ENCODE data around the gene MPP4. TPM values are rescaled to one million over a fixed set of nuclear protein-coding genes. Genes with fewer than 3 reads are reported as not detected.

The MPP4 gene
- total and polyA plus RNA-seq, 2 of the 13 experiments (the other 11 are each of a cell fraction or from before 2014, with no cell fraction given): not detected

DNA sequence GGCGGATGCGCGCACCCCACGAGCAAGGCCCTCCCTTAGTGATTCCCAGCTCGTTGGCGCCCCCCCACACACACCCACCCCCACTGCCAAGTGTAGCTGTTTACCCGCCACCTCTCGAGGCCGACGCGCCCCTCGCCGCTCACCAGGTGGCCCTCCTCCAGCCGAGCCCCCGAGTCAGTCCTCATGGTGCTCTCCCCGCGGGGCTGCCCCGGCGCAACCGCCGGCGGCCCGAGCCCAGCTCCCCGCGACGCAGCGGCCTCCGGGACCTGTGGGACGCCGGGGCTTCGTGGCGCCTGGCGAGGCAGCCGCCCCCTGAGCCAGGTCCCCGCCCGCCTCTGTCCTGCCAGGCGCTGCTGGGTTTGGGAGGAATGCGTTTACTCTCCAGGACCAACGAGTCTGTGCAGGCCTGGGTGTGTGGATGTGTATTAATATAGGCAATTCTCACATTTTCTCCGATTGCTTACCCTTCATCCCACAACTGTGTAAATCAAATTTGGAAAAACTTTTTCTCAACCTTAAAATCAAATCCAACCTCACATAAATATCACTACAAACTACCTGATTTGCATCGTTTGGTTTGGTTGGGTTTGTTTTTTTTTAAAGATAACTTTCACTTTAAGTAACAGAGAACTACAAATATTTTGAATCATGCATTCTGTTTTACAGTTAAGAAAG lies 55.1 kb downstream of the MPP4 start, which contains the start of gene TMEM237 (continued):
- no peak for TF ChIP-seq MYPOP (CRISPR knock-in tag; IDR thresholded peaks at IDR 0.05)
- TF ChIP-seq, protein P1, sequence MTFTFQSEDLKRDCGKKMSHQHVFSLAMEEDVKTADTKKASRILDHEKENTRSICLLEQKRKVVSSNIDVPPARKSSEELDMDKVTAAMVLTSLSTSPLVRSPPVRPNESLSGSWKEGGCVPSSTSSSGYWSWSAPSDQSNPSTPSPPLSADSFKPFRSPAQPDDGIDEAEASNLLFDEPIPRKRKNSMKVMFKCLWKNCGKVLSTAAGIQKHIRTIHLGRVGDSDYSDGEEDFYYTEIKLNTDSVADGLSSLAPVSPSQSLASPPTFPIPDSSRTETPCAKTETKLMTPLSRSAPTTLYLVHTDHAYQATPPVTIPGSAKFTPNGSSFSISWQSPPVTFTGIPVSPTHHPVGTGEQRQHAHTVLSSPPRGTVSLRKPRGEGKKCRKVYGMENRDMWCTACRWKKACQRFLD (CRISPR knock-in tag; IDR thresholded peaks at IDR 0.05; ENCODE audit: borderline replicate concordance): peak; percentile 37; the same call in 1 of the 2 replicates
- 0 out of 2 replicates have a peak, but pooled peaks have one; percentile 7 for TF ChIP-seq ZNF343 (CRISPR knock-in tag; IDR thresholded peaks at IDR 0.05)
- no peak for TF ChIP-seq SIN3A (IDR thresholded peaks at IDR 0.05; ENCODE audit: borderline replicate concordance, low read depth, low read length)
- TF ChIP-seq TRIM22 (IDR thresholded peaks at IDR 0.05): no peak
- TF ChIP-seq EEA1 (CRISPR knock-in tag; IDR thresholded peaks at IDR 0.05; ENCODE audit: borderline replicate concordance): no peak
- TF ChIP-seq RORA (CRISPR knock-in tag; IDR thresholded peaks at IDR 0.05): no peak
- TF ChIP-seq ZNF430 (CRISPR knock-in tag; IDR thresholded peaks at IDR 0.05): no peak
- no peak for TF ChIP-seq SSRP1 (CRISPR knock-in tag; IDR thresholded peaks at IDR 0.05)
- 0 out of 2 replicates have a peak, but pooled peaks have one; percentile 13 for TF ChIP-seq ARHGAP35 (CRISPR knock-in tag; IDR thresholded peaks at IDR 0.05; ENCODE audit: borderline replicate concordance)
- TF ChIP-seq HOXA9 (CRISPR knock-in tag; IDR thresholded peaks at IDR 0.05; ENCODE audit: borderline replicate concordance): no peak
- TF ChIP-seq ISL2 (CRISPR knock-in tag; IDR thresholded peaks at IDR 0.05): no peak
- no peak for TF ChIP-seq BHLHE40 (IDR thresholded peaks at IDR 0.05; ENCODE audit: low read length)
- TF ChIP-seq CEBPZ (IDR thresholded peaks at IDR 0.05; ENCODE audit: low read length): no peak
- TF ChIP-seq ZNF790 (CRISPR knock-in tag; IDR thresholded peaks at IDR 0.05; ENCODE audit: borderline replicate concordance): peak; percentile 26; the same call in 1 of the 2 replicates
- no peak for TF ChIP-seq ZNF207 (IDR thresholded peaks at IDR 0.05; ENCODE audit: borderline replicate concordance)
- TF ChIP-seq BRCA1 (CRISPR knock-in tag; IDR thresholded peaks at IDR 0.05): no peak
- no peak for TF ChIP-seq FOXP1 (IDR thresholded peaks at IDR 0.05)
- TF ChIP-seq FOXP1 (CRISPR knock-in tag; IDR thresholded peaks at IDR 0.05): peak; percentile 31; the same call in 1 of the 2 replicates
- TF ChIP-seq, protein P2, sequence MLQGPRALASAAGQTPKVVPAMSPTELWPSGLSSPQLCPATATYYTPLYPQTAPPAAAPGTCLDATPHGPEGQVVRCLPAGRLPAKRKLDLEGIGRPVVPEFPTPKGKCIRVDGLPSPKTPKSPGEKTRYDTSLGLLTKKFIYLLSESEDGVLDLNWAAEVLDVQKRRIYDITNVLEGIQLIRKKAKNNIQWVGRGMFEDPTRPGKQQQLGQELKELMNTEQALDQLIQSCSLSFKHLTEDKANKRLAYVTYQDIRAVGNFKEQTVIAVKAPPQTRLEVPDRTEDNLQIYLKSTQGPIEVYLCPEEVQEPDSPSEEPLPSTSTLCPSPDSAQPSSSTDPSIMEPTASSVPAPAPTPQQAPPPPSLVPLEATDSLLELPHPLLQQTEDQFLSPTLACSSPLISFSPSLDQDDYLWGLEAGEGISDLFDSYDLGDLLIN (CRISPR knock-in tag; IDR thresholded peaks at IDR 0.05; ENCODE audit: borderline replicate concordance): 0 out of 2 replicates have a peak, but pooled peaks have one; percentile 12
- TF ChIP-seq ZNF768 (CRISPR knock-in tag; IDR thresholded peaks at IDR 0.05): peak; percentile 55; the same call in 1 of the 2 replicates
